WTC11 (cell line): ENCODE data around the gene FTCDNL1. TPM values are rescaled to one million over a fixed set of nuclear protein-coding genes. Genes with fewer than 3 reads are reported as not detected.

Source experiments
- ATAC-seq: fragments of 200-7000 bp; cut with Tn5 transposase; 2 replicates; pipeline ENCODE4 v1.10.0; 2021; ENCODE audit warnings: mild to moderate bottlenecking, moderate library complexity
- CTCF ChIA-PET: fragments of 300-600 bp; sonication (Branson Sonifier 250); formaldehyde crosslinking; loops from one replicate; lab custom pipeline; 2021; ENCODE audit warnings: antibody characterized with exemption; lab: Charles Lee
- POLR2A ChIA-PET: fragments of 350-600 bp; sonication (Branson Sonifier 250); formaldehyde crosslinking; loops from one replicate; lab custom pipeline; 2021; ENCODE audit warnings: antibody characterized with exemption; lab: Charles Lee
- DNase-seq: peaks from one replicate; pipeline ENCODE4 v3.0.0; 2021; ENCODE audit warnings: low spot score
- H3K27ac Mint-ChIP-seq: 2 replicates; pipeline ENCODE4 v1.8.0; 2021; ENCODE audit warnings: mixed read lengths
- H3K27me3 Mint-ChIP-seq: 2 replicates; pipeline ENCODE4 v1.8.0; 2021; ENCODE audit warnings: low read depth, mild to moderate bottlenecking, moderate library complexity, mixed read lengths
- H3K36me3 Mint-ChIP-seq: 2 replicates; pipeline ENCODE4 v1.8.0; 2021; ENCODE audit warnings: mixed read lengths
- H3K4me1 Mint-ChIP-seq: 2 replicates; pipeline ENCODE4 v1.8.0; 2022; ENCODE audit warnings: mixed read lengths
- H3K4me3 Mint-ChIP-seq: 2 replicates; pipeline ENCODE4 v1.8.0; 2021; ENCODE audit warnings: mild to moderate bottlenecking, moderate library complexity, mixed read lengths
- H3K9me3 Mint-ChIP-seq: 2 replicates; pipeline ENCODE4 v1.8.0; 2021; ENCODE audit warnings: mixed read lengths
- CREB1 ChIP-seq: sonication (generic); formaldehyde crosslinking; IDR thresholded peaks from 2 replicates; pipeline ENCODE4 v1.8.0; 2023; ENCODE audit warnings: mild to moderate bottlenecking, missing genetic modification reagents
- CREM ChIP-seq: sonication (generic); formaldehyde crosslinking; IDR thresholded peaks from 2 replicates; pipeline ENCODE4 v1.8.1; 2022; ENCODE audit warnings: mild to moderate bottlenecking, missing genetic modification reagents, moderate library complexity
- ELF4 ChIP-seq: sonication (generic); formaldehyde crosslinking; IDR thresholded peaks from 2 replicates; pipeline ENCODE4 v1.8.1; 2022; ENCODE audit warnings: low read depth, mild to moderate bottlenecking, moderate library complexity, missing genetic modification reagents
- ETV6 ChIP-seq: sonication (generic); formaldehyde crosslinking; IDR thresholded peaks from 2 replicates; pipeline ENCODE4 v1.8.1; 2022; ENCODE audit warnings: mild to moderate bottlenecking, missing genetic modification reagents
- FOXJ3 ChIP-seq: sonication (generic); formaldehyde crosslinking; IDR thresholded peaks from 2 replicates; pipeline ENCODE4 v1.9.0; 2021; ENCODE audit warnings: missing genetic modification reagents, mild to moderate bottlenecking, borderline replicate concordance
- FOXK1 ChIP-seq: sonication (generic); formaldehyde crosslinking; IDR thresholded peaks from 2 replicates; pipeline ENCODE4 v1.8.0; 2022; ENCODE audit warnings: mild to moderate bottlenecking, moderate library complexity, missing genetic modification reagents
- GTF2I ChIP-seq: fragments of 250-450 bp; sonication (Bioruptor Pico); conservative IDR thresholded peaks from 2 replicates; pipeline ENCODE4 v1.4.0; 2021; ENCODE audit warnings: mild to moderate bottlenecking
- HMGA2 ChIP-seq: fragments of 250-450 bp; sonication (Bioruptor Pico); IDR thresholded peaks from 2 replicates; pipeline ENCODE4 v1.4.0; 2021; ENCODE audit warnings: mild to moderate bottlenecking, moderate library complexity
- JAZF1 ChIP-seq: fragments of 250-450 bp; sonication (Bioruptor Pico); IDR thresholded peaks from 2 replicates; pipeline ENCODE4 v1.9.0; 2021; ENCODE audit warnings: moderate library complexity, mild to moderate bottlenecking, inconsistent platforms
- MAX ChIP-seq: sonication (generic); formaldehyde crosslinking; IDR thresholded peaks from 2 replicates; pipeline ENCODE4 v1.8.0; 2022; ENCODE audit warnings: mild to moderate bottlenecking, missing genetic modification reagents
- NFYB ChIP-seq: sonication (generic); formaldehyde crosslinking; conservative IDR thresholded peaks from 2 replicates; pipeline ENCODE4 v1.8.0; 2022; ENCODE audit warnings: low read depth, missing genetic modification reagents
- NR1H2 ChIP-seq: sonication (generic); formaldehyde crosslinking; IDR thresholded peaks from 2 replicates; pipeline ENCODE4 v1.9.0; 2021; ENCODE audit warnings: mild to moderate bottlenecking, moderate library complexity, missing genetic modification reagents
- NR2C2 ChIP-seq: sonication (generic); formaldehyde crosslinking; IDR thresholded peaks from 2 replicates; pipeline ENCODE4 v1.8.0; 2022; ENCODE audit warnings: mild to moderate bottlenecking, missing genetic modification reagents
- OVOL2 ChIP-seq: fragments of 250-450 bp; sonication (Bioruptor Pico); IDR thresholded peaks from 2 replicates; pipeline ENCODE4 v1.9.0; 2021; ENCODE audit warnings: mild to moderate bottlenecking, borderline replicate concordance
- RELA ChIP-seq: sonication (generic); formaldehyde crosslinking; IDR thresholded peaks from 2 replicates; pipeline ENCODE4 v1.8.1; 2022; ENCODE audit warnings: missing genetic modification reagents, mild to moderate bottlenecking, borderline replicate concordance
- RORB ChIP-seq: fragments of 250-450 bp; sonication (Bioruptor Pico); IDR thresholded peaks from 2 replicates; pipeline ENCODE4 v1.9.0; 2021; ENCODE audit warnings: mild to moderate bottlenecking
- SMAD4 ChIP-seq: sonication (generic); formaldehyde crosslinking; IDR thresholded peaks from 2 replicates; pipeline ENCODE4 v1.8.0; 2022; ENCODE audit warnings: mild to moderate bottlenecking, missing genetic modification reagents
- SP1 ChIP-seq: sonication (generic); formaldehyde crosslinking; conservative IDR thresholded peaks from 2 replicates; pipeline ENCODE4 v1.8.1; 2022; ENCODE audit warnings: missing genetic modification reagents
- ZMAT4 ChIP-seq: fragments of 250-450 bp; sonication (Bioruptor Pico); IDR thresholded peaks from 2 replicates; pipeline ENCODE4 v1.9.0; 2021; ENCODE audit warnings: mild to moderate bottlenecking
- ZNF121 ChIP-seq: sonication (generic); formaldehyde crosslinking; IDR thresholded peaks from 2 replicates; pipeline ENCODE4 v1.8.0; 2023; ENCODE audit warnings: missing genetic modification reagents
- ZNF396 ChIP-seq: fragments of 250-450 bp; sonication (Bioruptor Pico); IDR thresholded peaks from 2 replicates; pipeline ENCODE4 v1.8.0; 2021; ENCODE audit warnings: mild to moderate bottlenecking, moderate library complexity, borderline replicate concordance
- ZNF416 ChIP-seq: fragments of 250-450 bp; sonication (Bioruptor Pico); IDR thresholded peaks from 2 replicates; pipeline ENCODE4 v1.9.0; 2021; ENCODE audit warnings: mild to moderate bottlenecking, inconsistent platforms
- total RNA-seq: library from RNA; stranded (reverse); gene quantifications from 3 replicates; pipeline ENCODE4 v1.2.3, GENCODE V29; 2021
- TF ChIP-seq, protein P1 (sequence below): sonication (generic); formaldehyde crosslinking; IDR thresholded peaks from 2 replicates; pipeline ENCODE4 v1.8.1; 2023; ENCODE audit warnings: mild to moderate bottlenecking, missing genetic modification reagents
- TF ChIP-seq, protein P2 (sequence below): sonication (generic); formaldehyde crosslinking; conservative IDR thresholded peaks from 2 replicates; pipeline ENCODE4 v1.8.1; 2023; ENCODE audit warnings: mild to moderate bottlenecking, low read depth, missing genetic modification reagents, moderate library complexity
- TF ChIP-seq, protein P3 (sequence below): fragments of 250-450 bp; sonication (Bioruptor Pico); IDR thresholded peaks from 2 replicates; pipeline ENCODE4 v1.9.0; 2021; ENCODE audit warnings: mild to moderate bottlenecking, borderline replicate concordance

Gene FTCDNL1
- total RNA-seq, 1 experiment from 2014 or later: 0.85 TPM

GRCh38 chr2:199716807-199717586 lies 134.0 kb downstream of the FTCDNL1 start:
- CTCF ChIA-PET: interaction anchor here (1.0 kb wide), 1 partner anchor 12 kb away, joined by 3 read pairs; no protein-coding TSS in a partner anchor
- H3K9me3 Mint-ChIP-seq: no peaks in the 10 kb centered on the region
- TF ChIP-seq ETV6 (CRISPR knock-in tag) (no peak), ZMAT4 (CRISPR knock-in tag) (no peak), ELF4 (CRISPR knock-in tag) (no peak), NFYB (CRISPR knock-in tag) (no peak), NR1H2 (no peak), JAZF1 (CRISPR knock-in tag) (no peak), RELA (no peak), ZNF416 (no peak), SP1 (CRISPR knock-in tag) (no peak), CREB1 (CRISPR knock-in tag) (no peak), FOXK1 (CRISPR knock-in tag) (no peak), NR2C2 (CRISPR knock-in tag) (no peak), GTF2I (CRISPR knock-in tag) (no peak), FOXJ3 (CRISPR knock-in tag) (no peak), SMAD4 (CRISPR knock-in tag) (no peak), OVOL2 (CRISPR knock-in tag) (no peak)
- TF ChIP-seq, protein P1, sequence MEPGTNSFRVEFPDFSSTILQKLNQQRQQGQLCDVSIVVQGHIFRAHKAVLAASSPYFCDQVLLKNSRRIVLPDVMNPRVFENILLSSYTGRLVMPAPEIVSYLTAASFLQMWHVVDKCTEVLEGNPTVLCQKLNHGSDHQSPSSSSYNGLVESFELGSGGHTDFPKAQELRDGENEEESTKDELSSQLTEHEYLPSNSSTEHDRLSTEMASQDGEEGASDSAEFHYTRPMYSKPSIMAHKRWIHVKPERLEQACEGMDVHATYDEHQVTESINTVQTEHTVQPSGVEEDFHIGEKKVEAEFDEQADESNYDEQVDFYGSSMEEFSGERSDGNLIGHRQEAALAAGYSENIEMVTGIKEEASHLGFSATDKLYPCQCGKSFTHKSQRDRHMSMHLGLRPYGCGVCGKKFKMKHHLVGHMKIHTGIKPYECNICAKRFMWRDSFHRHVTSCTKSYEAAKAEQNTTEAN: no peak
- TF ChIP-seq, protein P2, sequence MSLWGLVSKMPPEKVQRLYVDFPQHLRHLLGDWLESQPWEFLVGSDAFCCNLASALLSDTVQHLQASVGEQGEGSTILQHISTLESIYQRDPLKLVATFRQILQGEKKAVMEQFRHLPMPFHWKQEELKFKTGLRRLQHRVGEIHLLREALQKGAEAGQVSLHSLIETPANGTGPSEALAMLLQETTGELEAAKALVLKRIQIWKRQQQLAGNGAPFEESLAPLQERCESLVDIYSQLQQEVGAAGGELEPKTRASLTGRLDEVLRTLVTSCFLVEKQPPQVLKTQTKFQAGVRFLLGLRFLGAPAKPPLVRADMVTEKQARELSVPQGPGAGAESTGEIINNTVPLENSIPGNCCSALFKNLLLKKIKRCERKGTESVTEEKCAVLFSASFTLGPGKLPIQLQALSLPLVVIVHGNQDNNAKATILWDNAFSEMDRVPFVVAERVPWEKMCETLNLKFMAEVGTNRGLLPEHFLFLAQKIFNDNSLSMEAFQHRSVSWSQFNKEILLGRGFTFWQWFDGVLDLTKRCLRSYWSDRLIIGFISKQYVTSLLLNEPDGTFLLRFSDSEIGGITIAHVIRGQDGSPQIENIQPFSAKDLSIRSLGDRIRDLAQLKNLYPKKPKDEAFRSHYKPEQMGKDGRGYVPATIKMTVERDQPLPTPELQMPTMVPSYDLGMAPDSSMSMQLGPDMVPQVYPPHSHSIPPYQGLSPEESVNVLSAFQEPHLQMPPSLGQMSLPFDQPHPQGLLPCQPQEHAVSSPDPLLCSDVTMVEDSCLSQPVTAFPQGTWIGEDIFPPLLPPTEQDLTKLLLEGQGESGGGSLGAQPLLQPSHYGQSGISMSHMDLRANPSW (CRISPR knock-in tag): no peak
- TF ChIP-seq, all 79 proteins: peak for 0
- Mint-ChIP-seq H3K27ac (no peak overlapping the region), H3K27me3 (no peaks in the 10 kb centered on the region), H3K4me3 (no peak overlapping the region), H3K4me1 (peaks cover 3% of the 10 kb centered on the region; the same call in 1 of the 2 replicates), H3K36me3 (no peaks in the 10 kb centered on the region)
- ATAC-seq: no peak
- POLR2A ChIA-PET: no interaction called here
- DNase-seq: no peak

- DNase-seq (no peak), ATAC-seq (no peak)
- Mint-ChIP-seq H3K9me3 (peaks cover 12% of the 10 kb centered on the region), H3K4me3 (no peak overlapping the region), H3K4me1 (peaks cover 3% of the 10 kb centered on the region; the same call in 1 of the 2 replicates), H3K27ac (no peak overlapping the region), H3K36me3 (no peaks in the 10 kb centered on the region; the same call in 1 of the 2 replicates), H3K27me3 (no peaks in the 10 kb centered on the region)
- ChIA-PET CTCF (no interaction called here), POLR2A (no interaction called here)
- TF ChIP-seq HMGA2 (CRISPR knock-in tag) (no peak), ZNF396 (no peak), MAX (no peak), FOXJ3 (CRISPR knock-in tag) (no peak), RORB (no peak), CREM (CRISPR knock-in tag) (no peak), GTF2I (CRISPR knock-in tag) (no peak), ZNF121 (CRISPR knock-in tag) (no peak)
- TF ChIP-seq, protein P3, sequence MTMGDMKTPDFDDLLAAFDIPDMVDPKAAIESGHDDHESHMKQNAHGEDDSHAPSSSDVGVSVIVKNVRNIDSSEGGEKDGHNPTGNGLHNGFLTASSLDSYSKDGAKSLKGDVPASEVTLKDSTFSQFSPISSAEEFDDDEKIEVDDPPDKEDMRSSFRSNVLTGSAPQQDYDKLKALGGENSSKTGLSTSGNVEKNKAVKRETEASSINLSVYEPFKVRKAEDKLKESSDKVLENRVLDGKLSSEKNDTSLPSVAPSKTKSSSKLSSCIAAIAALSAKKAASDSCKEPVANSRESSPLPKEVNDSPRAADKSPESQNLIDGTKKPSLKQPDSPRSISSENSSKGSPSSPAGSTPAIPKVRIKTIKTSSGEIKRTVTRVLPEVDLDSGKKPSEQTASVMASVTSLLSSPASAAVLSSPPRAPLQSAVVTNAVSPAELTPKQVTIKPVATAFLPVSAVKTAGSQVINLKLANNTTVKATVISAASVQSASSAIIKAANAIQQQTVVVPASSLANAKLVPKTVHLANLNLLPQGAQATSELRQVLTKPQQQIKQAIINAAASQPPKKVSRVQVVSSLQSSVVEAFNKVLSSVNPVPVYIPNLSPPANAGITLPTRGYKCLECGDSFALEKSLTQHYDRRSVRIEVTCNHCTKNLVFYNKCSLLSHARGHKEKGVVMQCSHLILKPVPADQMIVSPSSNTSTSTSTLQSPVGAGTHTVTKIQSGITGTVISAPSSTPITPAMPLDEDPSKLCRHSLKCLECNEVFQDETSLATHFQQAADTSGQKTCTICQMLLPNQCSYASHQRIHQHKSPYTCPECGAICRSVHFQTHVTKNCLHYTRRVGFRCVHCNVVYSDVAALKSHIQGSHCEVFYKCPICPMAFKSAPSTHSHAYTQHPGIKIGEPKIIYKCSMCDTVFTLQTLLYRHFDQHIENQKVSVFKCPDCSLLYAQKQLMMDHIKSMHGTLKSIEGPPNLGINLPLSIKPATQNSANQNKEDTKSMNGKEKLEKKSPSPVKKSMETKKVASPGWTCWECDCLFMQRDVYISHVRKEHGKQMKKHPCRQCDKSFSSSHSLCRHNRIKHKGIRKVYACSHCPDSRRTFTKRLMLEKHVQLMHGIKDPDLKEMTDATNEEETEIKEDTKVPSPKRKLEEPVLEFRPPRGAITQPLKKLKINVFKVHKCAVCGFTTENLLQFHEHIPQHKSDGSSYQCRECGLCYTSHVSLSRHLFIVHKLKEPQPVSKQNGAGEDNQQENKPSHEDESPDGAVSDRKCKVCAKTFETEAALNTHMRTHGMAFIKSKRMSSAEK (CRISPR knock-in tag): no peak
- TF ChIP-seq, protein P2 (CRISPR knock-in tag): no peak
Measured at GRCh38 chr2:199713746-199714145, 137.2 kb downstream of the FTCDNL1 start.
